ENCODE data around the gene PGGT1B.

Gene PGGT1B

DNA sequence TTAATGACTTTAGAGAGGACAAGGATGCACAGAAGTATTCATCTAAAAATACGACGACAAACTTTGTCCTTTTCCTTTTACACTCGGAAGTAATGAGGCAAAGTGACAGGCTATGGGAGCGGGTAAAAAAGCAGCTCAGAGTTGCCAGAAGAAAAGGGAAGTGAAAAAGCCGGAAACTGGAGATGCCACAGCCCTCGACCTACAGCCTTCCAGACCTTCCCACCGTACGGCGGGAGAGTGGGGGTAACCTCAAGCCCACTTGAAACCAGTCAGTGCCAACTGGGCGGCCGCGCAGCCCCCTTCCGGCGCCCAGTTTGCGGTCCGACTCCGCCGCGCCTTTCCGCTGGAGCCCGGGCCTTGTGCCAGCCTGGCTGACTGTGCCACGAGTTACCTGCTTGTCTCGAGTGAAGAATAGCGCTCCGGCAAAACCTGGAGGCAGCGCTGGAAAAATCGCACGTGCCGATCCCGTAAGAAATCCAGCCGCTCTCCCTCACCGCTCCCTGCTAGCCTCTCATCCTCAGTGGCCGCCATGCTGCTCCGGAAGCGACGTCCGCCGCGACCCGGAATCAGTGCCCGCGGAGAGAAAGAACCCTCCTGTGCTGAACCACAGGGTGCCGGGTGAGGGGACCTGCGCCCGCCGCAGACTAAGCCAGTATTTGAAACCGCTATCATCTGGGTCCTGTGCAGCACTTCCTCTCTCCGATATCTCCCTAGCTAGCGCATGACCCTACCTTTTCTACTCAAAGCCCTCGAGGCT, at the start of gene PGGT1B:
PGGT1B (minus strand) TSS at position 557 of the 757 bp plus-strand sequence; CDS start at position 531, 26 bp downstream.
- H3K4me3 ChIP-seq (ENCODE audit: low read length): peak within 1 kb of the TSS; percentile 77
- TF ChIP-seq, protein P1, sequence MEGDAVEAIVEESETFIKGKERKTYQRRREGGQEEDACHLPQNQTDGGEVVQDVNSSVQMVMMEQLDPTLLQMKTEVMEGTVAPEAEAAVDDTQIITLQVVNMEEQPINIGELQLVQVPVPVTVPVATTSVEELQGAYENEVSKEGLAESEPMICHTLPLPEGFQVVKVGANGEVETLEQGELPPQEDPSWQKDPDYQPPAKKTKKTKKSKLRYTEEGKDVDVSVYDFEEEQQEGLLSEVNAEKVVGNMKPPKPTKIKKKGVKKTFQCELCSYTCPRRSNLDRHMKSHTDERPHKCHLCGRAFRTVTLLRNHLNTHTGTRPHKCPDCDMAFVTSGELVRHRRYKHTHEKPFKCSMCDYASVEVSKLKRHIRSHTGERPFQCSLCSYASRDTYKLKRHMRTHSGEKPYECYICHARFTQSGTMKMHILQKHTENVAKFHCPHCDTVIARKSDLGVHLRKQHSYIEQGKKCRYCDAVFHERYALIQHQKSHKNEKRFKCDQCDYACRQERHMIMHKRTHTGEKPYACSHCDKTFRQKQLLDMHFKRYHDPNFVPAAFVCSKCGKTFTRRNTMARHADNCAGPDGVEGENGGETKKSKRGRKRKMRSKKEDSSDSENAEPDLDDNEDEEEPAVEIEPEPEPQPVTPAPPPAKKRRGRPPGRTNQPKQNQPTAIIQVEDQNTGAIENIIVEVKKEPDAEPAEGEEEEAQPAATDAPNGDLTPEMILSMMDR (IDR thresholded peaks at IDR 0.05; ENCODE audit: low read depth, low read length, poor library complexity, severe bottlenecking): no peak
- no peak for TF ChIP-seq EZH2phosphoT487 (IDR thresholded peaks at IDR 0.05; ENCODE audit: borderline replicate concordance, low read length)

DNA sequence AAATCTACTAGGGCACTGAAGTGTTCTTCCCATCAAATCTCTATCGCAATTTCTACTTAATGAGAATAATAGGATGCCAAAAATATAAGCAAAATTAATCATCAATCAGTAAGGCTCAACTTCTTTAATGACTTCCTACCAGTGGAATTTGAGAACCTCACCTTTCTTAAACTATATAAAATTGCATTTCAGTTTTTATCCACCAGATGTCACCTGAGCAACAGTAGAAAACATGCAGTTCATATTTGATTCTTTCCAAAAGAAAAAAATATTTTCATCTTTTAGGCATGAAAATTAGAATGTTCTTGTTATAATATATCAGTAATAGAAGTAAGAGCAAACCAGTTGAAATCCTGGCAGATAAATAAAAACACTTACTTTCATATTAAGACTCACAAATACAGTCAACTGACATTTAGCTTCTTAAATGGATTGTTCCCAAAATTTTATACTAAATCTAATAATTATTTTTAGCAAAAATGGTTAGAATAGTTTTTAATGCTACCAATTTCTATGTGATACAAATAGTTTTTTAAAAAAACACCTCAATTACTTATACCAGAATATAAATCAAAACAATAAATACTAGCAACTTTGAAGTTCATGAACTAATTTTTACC, 47.2 kb upstream of the PGGT1B start:
- Histone ChIP-seq H3K4me2 (ENCODE audit: low read length) (no peak overlapping the region), H3K9me2 (replicated peaks; ENCODE audit: control insufficient read depth, low read length) (no peaks in the 10 kb centered on the region), H3K36me3 (ENCODE audit: control insufficient read depth, low read length) (no peaks in the 10 kb centered on the region), H3F3A (ENCODE audit: control insufficient read depth, insufficient read depth) (no peaks in the 10 kb centered on the region), H3K4me1 (ENCODE audit: control insufficient read depth, low read length) (no peaks in the 10 kb centered on the region), H3K79me2 (ENCODE audit: control insufficient read depth, low read length) (no peaks in the 10 kb centered on the region), H4K20me1 (ENCODE audit: control insufficient read depth, insufficient read depth, low read depth, low read length) (no peaks in the 10 kb centered on the region), H3K27me3 (ENCODE audit: control insufficient read depth, low read length) (no peaks in the 10 kb centered on the region), H3K27ac (ENCODE audit: low read depth, low read length) (no peak overlapping the region), H3K9me3 (ENCODE audit: control insufficient read depth, insufficient read depth, low read length) (no peaks in the 10 kb centered on the region), H3K4me3 (ENCODE audit: low read length) (no peak overlapping the region)
- no peak for TF ChIP-seq EZH2phosphoT487 (IDR thresholded peaks at IDR 0.05; ENCODE audit: borderline replicate concordance, low read length)
- TF ChIP-seq, protein P1 (IDR thresholded peaks at IDR 0.05; ENCODE audit: low read depth, low read length, poor library complexity, severe bottlenecking): peak; percentile 49

More for the DNA sequence above, at the start of gene PGGT1B:
- H3K36me3 ChIP-seq (ENCODE audit: control insufficient read depth, low read length): peaks cover 8% of the 10 kb centered on the region; the same call in 1 of the 2 replicates
- peaks cover 5% of the 10 kb centered on the region; the same call in 1 of the 2 replicates for H3F3A ChIP-seq (ENCODE audit: control insufficient read depth, insufficient read depth)
- H3K27ac ChIP-seq (ENCODE audit: low read depth, low read length): peak within 1 kb of the TSS; percentile 67
- H3K9me3 ChIP-seq (ENCODE audit: control insufficient read depth, insufficient read depth, low read length): no peaks in the 10 kb centered on the region
- H4K20me1 ChIP-seq (ENCODE audit: control insufficient read depth, insufficient read depth, low read depth, low read length): no peaks in the 10 kb centered on the region
- H3K4me1 ChIP-seq (ENCODE audit: control insufficient read depth, low read length): peaks cover 24% of the 10 kb centered on the region
- H3K79me2 ChIP-seq (ENCODE audit: control insufficient read depth, low read length): peaks cover 51% of the 10 kb centered on the region
- H3K9me2 ChIP-seq (replicated peaks; ENCODE audit: control insufficient read depth, low read length): no peaks in the 10 kb centered on the region
- no peaks in the 10 kb centered on the region for H3K27me3 ChIP-seq (ENCODE audit: control insufficient read depth, low read length)
- H3K4me2 ChIP-seq (ENCODE audit: low read length): peak within 1 kb of the TSS; percentile 73

DNA sequence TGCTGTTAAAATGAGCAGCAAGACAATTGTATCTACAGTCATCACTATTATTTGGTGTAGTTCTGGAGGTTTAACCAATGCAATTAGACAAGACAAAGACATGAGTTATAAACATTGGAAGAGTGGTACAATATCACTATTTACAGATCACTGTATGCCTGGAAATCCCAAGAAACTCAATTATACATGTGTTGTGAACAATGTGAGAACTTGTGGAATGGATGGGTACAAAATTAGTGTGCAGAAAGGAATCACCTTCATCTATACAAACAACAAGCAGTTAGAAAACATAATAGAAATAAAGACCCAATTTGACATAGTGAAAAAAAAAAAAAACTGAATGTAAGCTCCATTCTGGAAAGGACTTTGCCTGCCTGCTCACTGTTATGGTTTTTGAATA, 46.1 kb upstream of the PGGT1B start:
- no peak overlapping the region for H3K4me3 ChIP-seq (ENCODE audit: low read length)
- no peaks in the 10 kb centered on the region for H3K9me2 ChIP-seq (replicated peaks; ENCODE audit: control insufficient read depth, low read length)
- H4K20me1 ChIP-seq (ENCODE audit: control insufficient read depth, insufficient read depth, low read depth, low read length): no peaks in the 10 kb centered on the region
- TF ChIP-seq, protein P1 (IDR thresholded peaks at IDR 0.05; ENCODE audit: low read depth, low read length, poor library complexity, severe bottlenecking): no peak
- no peak for TF ChIP-seq EZH2phosphoT487 (IDR thresholded peaks at IDR 0.05; ENCODE audit: borderline replicate concordance, low read length)
- no peaks in the 10 kb centered on the region for H3K27me3 ChIP-seq (ENCODE audit: control insufficient read depth, low read length)
- no peak overlapping the region for H3K4me2 ChIP-seq (ENCODE audit: low read length)
- no peaks in the 10 kb centered on the region for H3K9me3 ChIP-seq (ENCODE audit: control insufficient read depth, insufficient read depth, low read length)
- no peaks in the 10 kb centered on the region for H3F3A ChIP-seq (ENCODE audit: control insufficient read depth, insufficient read depth)
- no peaks in the 10 kb centered on the region for H3K79me2 ChIP-seq (ENCODE audit: control insufficient read depth, low read length)
- H3K36me3 ChIP-seq (ENCODE audit: control insufficient read depth, low read length): no peaks in the 10 kb centered on the region
- no peak overlapping the region for H3K27ac ChIP-seq (ENCODE audit: low read depth, low read length)
- H3K4me1 ChIP-seq (ENCODE audit: control insufficient read depth, low read length): no peaks in the 10 kb centered on the region

All from DOHH2 (cell line).